Astrocyte (in vitro differentiated cells and primary cell): ENCODE measurements around the gene MDM2. TPM values are rescaled to one million over a fixed set of nuclear protein-coding genes. Genes with fewer than 3 reads are reported as not detected.

Experiments used
- DNase-seq: peaks from one replicate; pipeline ENCODE4 v3.0.0-alpha.2; 2010; ENCODE audit warnings: low read depth
- FAIRE-seq: peaks from 2 replicates; lab custom pipeline; 2011; peaks lifted over from hg19 to GRCh38; lab: Jason Lieb, UNC
- H2AFZ ChIP-seq: 2 replicates; pipeline ENCODE4 v1.6.0; 2012; ENCODE audit warnings: low read depth, low read length, inconsistent platforms
- H3K27ac ChIP-seq: 2 replicates; pipeline ENCODE4 v1.5.1; 2011; ENCODE audit warnings: low read depth, low read length, inconsistent platforms
- H3K27me3 ChIP-seq: 2 replicates; pipeline ENCODE4 v1.6.0; 2011; ENCODE audit warnings: low read length, inconsistent platforms; ENCODE audit not compliant: insufficient read depth
- H3K36me3 ChIP-seq: 2 replicates; pipeline ENCODE4 v1.5.1; 2011; ENCODE audit warnings: low read length, inconsistent platforms; ENCODE audit not compliant: insufficient read depth
- H3K4me1 ChIP-seq: 2 replicates; pipeline ENCODE4 v1.5.1; 2011; ENCODE audit warnings: low read length, inconsistent platforms; ENCODE audit not compliant: insufficient read depth
- H3K4me2 ChIP-seq: 2 replicates; pipeline ENCODE4 v1.6.0; 2012; ENCODE audit warnings: low read length, inconsistent platforms
- H3K4me3 ChIP-seq: 2 replicates; pipeline ENCODE4 v1.5.1; 2011; ENCODE audit warnings: low read depth, mild to moderate bottlenecking, low read length, inconsistent platforms; ENCODE audit not compliant: insufficient read depth
- H3K79me2 ChIP-seq: 2 replicates; pipeline ENCODE4 v1.6.0; 2012; ENCODE audit warnings: mild to moderate bottlenecking, low read length, inconsistent platforms; ENCODE audit not compliant: insufficient read depth
- H3K9ac ChIP-seq: 2 replicates; pipeline ENCODE4 v1.6.0; 2012; ENCODE audit warnings: mild to moderate bottlenecking, low read length, inconsistent platforms
- H3K9me3 ChIP-seq: 2 replicates; pipeline ENCODE4 v1.5.1; 2012; ENCODE audit warnings: low read depth, mild to moderate bottlenecking, low read length, inconsistent platforms; ENCODE audit not compliant: insufficient read depth
- H4K20me1 ChIP-seq: 2 replicates; pipeline ENCODE4 v1.6.0; 2012; ENCODE audit warnings: low read length, inconsistent platforms; ENCODE audit not compliant: insufficient read depth
- H3K27ac Mint-ChIP-seq: one replicate; pipeline ENCODE4 v1.8.0; 2021; ENCODE audit warnings: mild to moderate bottlenecking, mixed read lengths; ENCODE audit not compliant: unreplicated experiment
- H3K27me3 Mint-ChIP-seq: one replicate; pipeline ENCODE4 v1.8.0; 2021; ENCODE audit warnings: low read depth, mixed read lengths; ENCODE audit not compliant: unreplicated experiment
- H3K36me3 Mint-ChIP-seq: one replicate; pipeline ENCODE4 v1.8.0; 2021; ENCODE audit warnings: low read depth, mixed read lengths; ENCODE audit not compliant: unreplicated experiment
- H3K4me1 Mint-ChIP-seq: one replicate; pipeline ENCODE4 v1.8.0; 2021; ENCODE audit warnings: low read depth, mixed read lengths; ENCODE audit not compliant: unreplicated experiment
- H3K4me3 Mint-ChIP-seq: one replicate; pipeline ENCODE4 v1.8.0; 2021; ENCODE audit warnings: mild to moderate bottlenecking, moderate library complexity, mixed read lengths; ENCODE audit not compliant: unreplicated experiment
- H3K9me3 Mint-ChIP-seq: one replicate; pipeline ENCODE4 v1.8.0; 2021; ENCODE audit warnings: mild to moderate bottlenecking, mixed read lengths; ENCODE audit not compliant: unreplicated experiment
- EZH2 ChIP-seq: IDR thresholded peaks from 2 replicates; pipeline ENCODE4 v1.6.1; 2012; ENCODE audit warnings: mild to moderate bottlenecking, low read length, inconsistent platforms; ENCODE audit not compliant: insufficient read depth
- total RNA-seq: library from RNA; stranded (reverse); gene quantifications from 2 replicates; pipeline ENCODE4 v1.2.1, GENCODE V29; 2021
- TF ChIP-seq, protein P1 (sequence below): IDR thresholded peaks from 2 replicates; pipeline ENCODE4 v1.5.1; 2011; ENCODE audit warnings: low read depth, mild to moderate bottlenecking, inconsistent platforms, low read length, moderate library complexity; ENCODE audit not compliant: insufficient read depth

Gene MDM2
- total RNA-seq, 1 donor from 2014 or later, result 828 TPM

DNA sequence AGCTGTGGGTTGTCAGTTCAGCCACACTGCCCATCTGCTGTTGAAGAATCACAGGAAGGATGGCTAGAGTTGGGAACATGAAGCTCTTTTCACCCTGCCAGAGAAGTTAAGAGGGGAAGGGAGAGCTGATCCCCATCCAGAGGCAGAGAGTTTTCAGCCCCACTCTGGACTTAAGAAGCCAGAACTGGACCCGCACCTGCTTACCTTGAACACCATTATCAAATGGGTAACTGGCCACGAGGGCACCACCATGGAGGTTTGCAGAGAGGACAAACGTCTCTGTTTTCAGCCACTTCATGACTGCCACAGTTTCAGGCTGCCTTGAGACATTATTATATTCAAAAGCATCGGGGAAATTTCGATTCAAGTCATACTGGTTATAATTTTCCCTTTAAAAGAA, 62.0 kb downstream of the MDM2 start:
- TF ChIP-seq EZH2, result no peak
- Histone ChIP-seq H3K4me3 (no peak overlapping the region), H3K36me3 (no peaks in the 10 kb centered on the region), H3K27ac (no peak overlapping the region), H3K79me2 (no peaks in the 10 kb centered on the region), H3K9ac (no peak overlapping the region), H3K4me1 (peaks cover 4% of the 10 kb centered on the region), H3K4me2 (no peak overlapping the region), H3K9me3 (no peaks in the 10 kb centered on the region), H3K27me3 (no peaks in the 10 kb centered on the region), H4K20me1 (no peaks in the 10 kb centered on the region), H2AFZ (no peak overlapping the region)
- H3K36me3 Mint-ChIP-seq, result no peaks in the 10 kb centered on the region
- no peak for DNase-seq
- no peak for FAIRE-seq
- H3K4me1 Mint-ChIP-seq, result peaks cover 6% of the 10 kb centered on the region
- no peaks in the 10 kb centered on the region for H3K9me3 Mint-ChIP-seq
- H3K27ac Mint-ChIP-seq, result no peak overlapping the region
- no peaks in the 10 kb centered on the region for H3K27me3 Mint-ChIP-seq
- no peak overlapping the region for H3K4me3 Mint-ChIP-seq

DNA sequence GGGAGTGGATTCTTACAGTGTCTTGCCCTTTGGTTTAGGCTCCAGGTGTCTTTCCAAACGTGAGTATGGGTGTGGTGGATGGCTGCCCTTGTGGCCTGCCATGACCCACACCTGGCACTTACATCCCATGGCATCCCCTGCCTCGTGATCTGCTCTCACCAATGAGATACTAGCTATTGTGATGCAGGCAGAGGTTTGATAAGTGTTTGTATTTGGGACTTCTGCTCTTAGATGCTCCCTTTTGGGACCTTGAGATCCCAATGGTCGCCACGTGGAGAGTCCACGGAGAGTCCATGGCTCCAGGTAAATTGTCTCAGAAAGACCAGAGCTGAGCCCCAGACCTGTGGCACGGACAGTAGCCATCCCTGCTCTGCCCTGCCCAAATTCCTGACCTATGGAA, 62.5 kb downstream of the MDM2 start:
- Histone ChIP-seq H3K9me3 (no peaks in the 10 kb centered on the region), H2AFZ (no peak overlapping the region), H3K4me2 (no peak overlapping the region), H3K36me3 (no peaks in the 10 kb centered on the region), H3K4me1 (peaks cover under 1% of the 10 kb centered on the region), H3K9ac (no peak overlapping the region), H4K20me1 (no peaks in the 10 kb centered on the region), H3K79me2 (no peaks in the 10 kb centered on the region), H3K4me3 (no peak overlapping the region), H3K27ac (no peak overlapping the region), H3K27me3 (no peaks in the 10 kb centered on the region)
- Mint-ChIP-seq H3K4me3 (no peak overlapping the region), H3K36me3 (no peaks in the 10 kb centered on the region), H3K4me1 (peaks cover 2% of the 10 kb centered on the region), H3K27ac (no peak overlapping the region), H3K9me3 (no peaks in the 10 kb centered on the region), H3K27me3 (no peaks in the 10 kb centered on the region)
- no peak for TF ChIP-seq EZH2
- TF ChIP-seq, protein P1, sequence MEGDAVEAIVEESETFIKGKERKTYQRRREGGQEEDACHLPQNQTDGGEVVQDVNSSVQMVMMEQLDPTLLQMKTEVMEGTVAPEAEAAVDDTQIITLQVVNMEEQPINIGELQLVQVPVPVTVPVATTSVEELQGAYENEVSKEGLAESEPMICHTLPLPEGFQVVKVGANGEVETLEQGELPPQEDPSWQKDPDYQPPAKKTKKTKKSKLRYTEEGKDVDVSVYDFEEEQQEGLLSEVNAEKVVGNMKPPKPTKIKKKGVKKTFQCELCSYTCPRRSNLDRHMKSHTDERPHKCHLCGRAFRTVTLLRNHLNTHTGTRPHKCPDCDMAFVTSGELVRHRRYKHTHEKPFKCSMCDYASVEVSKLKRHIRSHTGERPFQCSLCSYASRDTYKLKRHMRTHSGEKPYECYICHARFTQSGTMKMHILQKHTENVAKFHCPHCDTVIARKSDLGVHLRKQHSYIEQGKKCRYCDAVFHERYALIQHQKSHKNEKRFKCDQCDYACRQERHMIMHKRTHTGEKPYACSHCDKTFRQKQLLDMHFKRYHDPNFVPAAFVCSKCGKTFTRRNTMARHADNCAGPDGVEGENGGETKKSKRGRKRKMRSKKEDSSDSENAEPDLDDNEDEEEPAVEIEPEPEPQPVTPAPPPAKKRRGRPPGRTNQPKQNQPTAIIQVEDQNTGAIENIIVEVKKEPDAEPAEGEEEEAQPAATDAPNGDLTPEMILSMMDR, result no peak
- FAIRE-seq, result no peak
- no peak for DNase-seq

DNA sequence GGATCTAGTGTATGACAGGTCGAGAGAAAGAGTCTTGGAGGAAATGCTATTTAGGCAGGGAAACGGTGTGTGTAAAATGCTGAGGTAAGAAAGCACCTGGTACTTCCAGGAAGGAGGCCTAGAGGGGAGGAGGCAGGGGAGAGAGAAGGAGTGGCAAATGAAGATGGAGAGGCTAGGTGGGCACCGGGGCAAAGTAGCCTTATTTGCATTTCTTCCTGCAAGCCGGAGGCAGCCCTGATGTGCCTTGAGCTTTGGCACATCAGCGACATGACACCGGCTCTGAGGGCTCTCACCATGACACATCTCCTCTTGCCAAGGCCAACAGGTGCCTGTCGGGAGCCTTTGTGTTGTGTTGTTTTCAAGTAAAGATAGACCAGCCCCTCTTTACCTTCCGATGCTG, 63.4 kb downstream of the MDM2 start:
- no peak overlapping the region for H3K4me3 Mint-ChIP-seq
- no peaks in the 10 kb centered on the region for H4K20me1 ChIP-seq
- no peaks in the 10 kb centered on the region for H3K27me3 Mint-ChIP-seq
- no peak for FAIRE-seq
- no peak overlapping the region for H2AFZ ChIP-seq
- H3K4me1 Mint-ChIP-seq, result peaks cover 2% of the 10 kb centered on the region
- DNase-seq, result no peak
- no peaks in the 10 kb centered on the region for H3K36me3 Mint-ChIP-seq
- no peaks in the 10 kb centered on the region for H3K36me3 ChIP-seq
- no peaks in the 10 kb centered on the region for H3K4me1 ChIP-seq
- no peaks in the 10 kb centered on the region for H3K27me3 ChIP-seq
- TF ChIP-seq, protein P1, result no peak
- no peak overlapping the region for H3K4me3 ChIP-seq
- H3K27ac Mint-ChIP-seq, result peak overlapping the region; percentile 36
- no peaks in the 10 kb centered on the region for H3K9me3 Mint-ChIP-seq
- no peaks in the 10 kb centered on the region for H3K9me3 ChIP-seq
- no peak overlapping the region for H3K9ac ChIP-seq
- no peak overlapping the region for H3K27ac ChIP-seq
- no peak overlapping the region for H3K4me2 ChIP-seq
- no peaks in the 10 kb centered on the region for H3K79me2 ChIP-seq
